NCI-H460 (cell line): ENCODE measurements around the gene CYP4F3. TPM values are rescaled to one million over a fixed set of nuclear protein-coding genes. Genes with fewer than 3 reads are reported as not detected.
"Not testable (repeated sequence)": the region's sequence is repeated elsewhere in the genome, so short reads cannot be mapped to it uniquely, and the experiment has no call there.

Source experiments
- DNase-seq: peaks from one replicate; pipeline ENCODE4 v3.0.0-alpha.2; 2016; ENCODE audit warnings: low read depth; ENCODE audit errors: extremely low read depth
- total RNA-seq: library from RNA; depleted of rRNA; stranded (reverse); fragments of >200 nt; shearing (Covaris generic); gene quantifications from 2 replicates; pipeline ENCODE4 v1.2.3, GENCODE V29; 2014

The CYP4F3 gene
- total RNA-seq, 1 experiment from 2014 or later, result 2.9 TPM

GRCh38 chr19:15629003-15629880, 11.5 kb upstream of the CYP4F3 start:
- peak; percentile 60 for DNase-seq

- DNase-seq, result peak; percentile 15
Observed at GRCh38 chr19:15631817-15632216, 8.9 kb upstream of the CYP4F3 start.

GRCh38 chr19:15633082-15633835, 7.4 kb upstream of the CYP4F3 start:
- DNase-seq, result no peak

GRCh38 chr19:15634105-15634504, 6.6 kb upstream of the CYP4F3 start:
- no peak for DNase-seq

- no peak for DNase-seq
Observed at GRCh38 chr19:15635016-15635805, 5.5 kb upstream of the CYP4F3 start.

GRCh38 chr19:15636026-15636425, 4.7 kb upstream of the CYP4F3 start:
- no peak for DNase-seq

GRCh38 chr19:15639596-15639995, 1.1 kb upstream of the CYP4F3 start:
- DNase-seq, result no peak

- no peak for DNase-seq
Observed at GRCh38 chr19:15640904-15641597, 354 bp downstream of the CYP4F3 start.

GRCh38 chr19:15641901-15642491, 1.3 kb downstream of the CYP4F3 start:
- DNase-seq, result no peak

- no peak for DNase-seq
Observed at GRCh38 chr19:15642807-15643206, 2.1 kb downstream of the CYP4F3 start.

- DNase-seq, result no peak
Observed at GRCh38 chr19:15643387-15643786, 2.7 kb downstream of the CYP4F3 start.

- DNase-seq, result no peak
Observed at GRCh38 chr19:15644066-15644741, 3.5 kb downstream of the CYP4F3 start.

GRCh38 chr19:15644816-15645215, 4.1 kb downstream of the CYP4F3 start:
- DNase-seq, result no peak

- no peak for DNase-seq
Observed at GRCh38 chr19:15649526-15649925, 8.8 kb downstream of the CYP4F3 start.

GRCh38 chr19:15650123-15650522, 9.4 kb downstream of the CYP4F3 start:
- DNase-seq, result not testable (repeated sequence)

GRCh38 chr19:15651791-15652190, 11.1 kb downstream of the CYP4F3 start:
- no peak for DNase-seq

GRCh38 chr19:15652559-15653278, 12.0 kb downstream of the CYP4F3 start:
- no peak for DNase-seq

- DNase-seq, result no peak
Observed at GRCh38 chr19:15656467-15656866, 15.8 kb downstream of the CYP4F3 start.

- no peak for DNase-seq
Observed at GRCh38 chr19:15663247-15663646, 22.6 kb downstream of the CYP4F3 start.
